Measurements from ENCODE around the gene PNO1.

PNO1 gene

DNA sequence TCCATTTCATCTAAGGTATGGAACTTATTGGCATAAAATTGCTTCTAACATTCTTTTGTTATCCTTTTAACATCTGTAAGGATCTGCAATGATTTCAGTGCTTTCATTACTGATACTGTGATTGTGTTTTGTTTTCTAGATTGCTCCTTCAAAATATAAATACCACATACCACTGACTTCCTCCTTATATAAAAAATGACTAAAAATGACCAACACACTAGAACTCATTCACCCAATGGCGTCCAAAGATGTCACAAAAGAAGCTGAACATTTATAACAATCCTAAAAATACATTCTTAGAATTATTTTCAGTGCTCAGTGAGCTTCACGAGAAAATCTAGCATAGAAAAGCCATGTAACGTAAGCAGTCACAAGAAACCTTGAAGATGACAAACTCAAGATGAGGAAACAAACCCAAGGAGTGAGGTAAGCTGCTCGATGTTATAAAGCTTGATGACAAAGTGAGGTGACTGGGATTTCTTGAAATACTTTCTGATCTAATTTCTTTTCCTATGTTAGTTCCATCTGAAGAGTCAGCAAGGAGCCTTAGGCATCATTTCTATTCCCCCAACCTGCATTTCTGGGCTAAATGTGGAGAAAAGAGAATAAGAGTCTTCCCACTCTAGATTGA, 42.6 kb downstream of the PNO1 start:
- no peak for DNase-seq

DNA sequence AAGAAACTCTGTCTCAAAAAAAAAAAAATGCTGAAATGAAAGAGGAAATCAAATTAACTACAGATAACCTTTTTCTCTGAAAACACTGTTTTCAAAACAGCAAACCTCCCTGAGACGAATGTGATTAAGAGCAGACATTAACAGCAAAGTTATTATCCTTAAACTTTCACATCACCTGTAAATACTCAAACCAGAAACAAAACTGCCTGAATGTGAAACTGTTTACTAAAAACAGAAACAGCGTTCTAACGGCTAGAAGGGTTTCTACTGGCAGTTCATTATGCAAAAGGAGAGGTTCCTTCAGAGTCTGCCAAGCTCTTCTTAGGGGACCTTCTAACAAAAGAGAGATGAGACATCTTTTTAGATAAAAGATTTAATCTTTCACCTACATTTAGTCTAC, 45.9 kb downstream of the PNO1 start:
- DNase-seq, result no peak

DNA sequence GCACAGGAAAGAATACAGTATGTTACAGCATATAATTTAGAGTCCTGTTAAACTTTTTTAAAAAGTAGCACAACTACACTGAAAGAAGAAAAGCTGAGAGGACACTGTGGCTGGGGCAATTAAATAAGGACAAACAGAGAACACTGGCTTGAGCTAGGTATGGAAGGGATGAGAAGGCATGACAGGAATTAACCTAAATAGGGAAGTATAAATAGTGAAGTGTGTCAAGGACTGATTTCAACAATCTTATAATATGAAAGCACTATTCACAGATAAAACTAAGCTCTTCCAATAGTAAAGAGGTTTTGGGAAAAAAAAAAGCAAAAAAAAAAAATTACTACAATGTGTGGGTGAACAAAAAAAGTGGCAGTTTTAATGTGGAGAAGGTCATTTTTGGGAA, 49.1 kb downstream of the PNO1 start:
- DNase-seq, result no peak

DNA sequence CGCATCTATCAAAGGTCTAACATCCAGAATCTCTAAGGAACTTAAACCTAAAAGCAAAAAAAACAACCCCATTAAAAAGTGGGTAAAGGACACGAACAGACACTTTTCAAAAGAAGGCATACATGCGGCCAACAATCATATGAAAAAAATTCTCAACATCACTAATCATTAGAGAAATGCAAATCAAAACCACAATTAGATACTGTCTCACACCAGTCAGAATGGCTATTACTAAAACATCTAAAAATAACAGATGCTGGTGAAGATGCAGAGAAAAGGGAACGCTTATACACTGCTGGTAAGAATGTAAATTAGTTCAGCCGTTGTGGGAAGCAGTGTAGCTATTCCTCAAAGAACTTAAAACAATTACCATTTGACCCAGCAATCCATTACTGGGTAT, 56.7 kb downstream of the PNO1 start:
- no peak for DNase-seq

DNA sequence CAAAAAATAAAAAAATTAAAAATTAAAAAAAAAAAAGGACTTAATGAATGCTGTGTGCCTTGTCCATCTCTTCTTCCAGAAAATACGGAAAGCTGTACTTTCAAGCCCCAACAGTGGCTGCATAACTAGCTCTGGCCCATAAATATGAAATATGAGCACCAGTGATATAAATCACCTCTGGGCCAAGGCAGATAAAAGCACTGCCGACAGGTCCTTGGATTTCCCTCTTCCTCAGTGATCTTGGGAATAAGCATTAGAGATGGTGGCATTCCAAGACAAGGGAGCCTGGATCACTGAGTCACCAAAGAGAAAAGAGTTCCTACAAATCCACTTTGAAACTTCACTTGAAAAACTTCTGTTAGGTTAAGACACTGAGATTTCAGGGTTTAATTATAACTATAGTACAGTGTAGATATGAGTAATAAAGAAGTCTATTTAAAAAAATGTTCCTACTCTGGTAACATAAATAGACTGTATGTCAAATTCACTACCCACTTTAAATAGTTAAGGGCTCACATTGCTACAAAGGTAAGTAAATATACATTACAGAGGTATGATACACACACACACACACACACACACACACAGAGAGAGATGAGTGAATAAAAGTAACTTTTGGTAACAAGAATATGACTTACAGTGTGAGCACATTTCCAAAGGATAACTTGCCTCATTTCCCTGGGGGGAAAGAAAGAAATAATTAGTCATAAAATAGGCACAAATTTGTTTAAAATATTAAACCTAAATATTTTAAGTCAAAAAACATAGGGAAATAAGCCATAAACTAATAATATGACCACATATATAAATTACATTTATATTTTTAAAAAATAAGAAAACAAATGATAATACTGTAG, 59.0 kb downstream of the PNO1 start:
- no peak for DNase-seq

DNA sequence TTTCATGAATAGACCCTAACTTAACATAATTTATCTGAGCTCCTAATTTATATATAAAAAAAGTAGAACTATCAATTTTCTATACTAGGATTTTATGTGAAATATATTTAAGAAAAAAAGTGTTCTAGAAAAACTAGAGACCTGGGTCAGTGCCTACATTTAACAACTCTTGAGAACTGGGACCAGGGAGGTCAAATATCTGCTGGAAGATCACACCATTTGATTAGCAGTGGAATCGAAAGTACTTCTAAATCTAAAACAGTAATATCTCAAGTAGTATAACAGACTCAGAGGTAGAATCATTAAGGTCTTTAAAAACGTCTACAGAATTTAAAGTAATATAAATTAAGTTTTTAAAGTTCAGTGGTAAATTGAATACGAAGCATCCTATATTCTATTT, 60.0 kb downstream of the PNO1 start:
- DNase-seq, result no peak

DNA sequence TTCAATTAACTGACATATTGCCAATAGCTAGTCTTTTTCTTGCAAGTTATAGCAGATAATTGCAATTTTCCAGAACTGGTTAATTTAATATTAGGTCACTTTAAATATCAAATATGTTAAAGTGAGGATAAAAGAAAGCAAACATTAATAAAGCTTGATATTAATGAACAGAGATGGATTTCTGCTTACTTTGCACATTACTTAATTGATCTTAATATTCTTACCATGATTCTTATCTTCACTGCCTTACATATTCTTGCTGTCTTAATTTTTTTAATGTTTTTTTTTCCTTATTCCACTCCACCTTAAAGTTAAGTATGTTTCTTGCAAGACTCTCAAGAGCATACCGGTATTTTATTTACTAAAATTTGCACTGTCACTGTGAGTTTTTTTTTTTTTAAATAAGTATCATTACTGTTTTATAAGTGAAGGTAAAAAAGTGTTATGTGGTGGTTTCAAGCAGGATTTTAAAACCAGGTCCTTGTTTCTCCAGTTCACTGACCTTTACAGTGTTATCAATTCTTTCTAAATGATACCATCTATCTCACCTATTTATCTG, 60.7 kb downstream of the PNO1 start:
- DNase-seq, result no peak

DNA sequence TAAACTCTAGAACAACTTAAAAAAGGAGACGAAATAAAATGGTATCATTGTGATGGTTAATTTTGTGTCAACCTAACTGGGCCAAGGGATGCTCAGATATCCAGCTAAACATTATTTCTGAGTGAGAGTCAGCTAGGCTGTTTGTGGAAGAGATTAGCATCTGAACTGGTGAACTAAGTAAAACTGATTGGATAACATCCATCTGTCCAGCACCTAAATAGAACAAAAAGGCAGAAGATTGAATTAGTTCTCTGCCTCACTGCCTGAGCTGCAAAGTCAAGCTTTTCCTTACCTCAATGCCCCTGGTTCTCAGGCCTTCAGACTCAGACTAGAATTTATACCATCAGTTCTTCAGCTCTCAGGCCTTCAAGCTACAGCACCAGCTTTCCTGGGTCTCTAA, 64.6 kb downstream of the PNO1 start:
- no peak for DNase-seq

DNA sequence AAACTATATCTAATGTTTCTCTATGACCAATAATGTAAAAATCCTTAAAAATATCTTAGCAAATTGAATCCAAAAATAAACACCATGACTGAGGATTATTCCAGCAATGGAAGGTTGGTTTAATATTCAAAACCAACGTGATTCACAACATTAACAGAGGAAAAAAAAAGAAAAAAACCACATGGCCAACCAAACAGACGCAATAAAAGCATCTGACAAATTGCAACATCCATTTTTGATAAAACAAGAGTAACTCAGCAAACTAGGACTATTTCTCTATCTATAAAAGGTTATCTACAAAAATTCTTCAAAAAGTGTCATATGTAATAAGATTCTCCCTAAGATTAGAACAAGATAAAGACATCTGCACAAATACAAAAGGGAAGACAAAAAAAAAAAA, 65.7 kb downstream of the PNO1 start:
- DNase-seq, result no peak

DNA sequence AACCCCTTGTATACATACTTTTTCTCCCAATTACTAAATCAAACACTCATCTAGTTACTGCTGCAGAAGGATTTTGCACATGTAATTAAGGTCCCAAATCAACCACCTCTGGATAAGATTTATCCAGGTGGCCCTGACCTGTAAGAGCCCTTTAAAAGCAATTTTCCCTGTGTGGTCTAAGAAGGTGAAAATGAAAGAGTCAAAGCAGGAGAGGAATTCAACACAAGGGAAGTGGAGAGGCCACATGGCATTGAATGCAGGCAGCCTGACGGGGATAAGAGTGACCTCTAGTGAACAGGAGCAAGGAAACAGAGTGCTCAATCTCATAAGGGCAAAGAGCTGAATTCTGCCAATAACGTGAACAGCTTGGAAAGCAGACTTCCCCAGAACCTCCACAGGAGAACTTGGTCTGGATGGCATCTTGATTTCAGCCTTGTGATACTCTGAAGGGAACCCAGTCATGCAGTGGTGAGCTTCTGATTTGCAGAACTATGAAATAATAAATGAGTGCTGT, 67.5 kb downstream of the PNO1 start:
- peak; percentile 78 for DNase-seq

Data from islet precursor cell (in vitro differentiated cells).